ENCODE results near the gene FZD10. TPM values are rescaled to one million over a fixed set of nuclear protein-coding genes. Genes with fewer than 3 reads are reported as not detected.

FZD10 gene
- total RNA-seq: not detected

- ChIA-PET CTCF (no interaction called here), POLR2A (no interaction called here)
- H3K9me3 Mint-ChIP-seq: no peaks in the 10 kb centered on the region
- H3K27ac Mint-ChIP-seq: no peak within 1 kb of the TSS
- no peak within 1 kb of the TSS for H3K4me3 Mint-ChIP-seq
- H3K27me3 Mint-ChIP-seq: peaks cover 28% of the 10 kb centered on the region
- peaks cover 3% of the 10 kb centered on the region for H3K36me3 Mint-ChIP-seq (ENCODE audit: low read depth)
- peaks cover 2% of the 10 kb centered on the region for H3K4me1 Mint-ChIP-seq
- no peak for DNase-seq
Observed at GRCh38 chr12:130162267-130162666, at the start of gene FZD10. Gene FZD10 (plus strand): TSS chr12:130162464. CDS start chr12:130162943, 479 bp downstream.

GRCh38 chr12:130114952-130115351 lies 47.3 kb upstream of the FZD10 start:
- Mint-ChIP-seq H3K4me1 (no peaks in the 10 kb centered on the region), H3K27me3 (no peaks in the 10 kb centered on the region), H3K4me3 (no peak overlapping the region), H3K27ac (no peak overlapping the region), H3K9me3 (peaks cover 10% of the 10 kb centered on the region), H3K36me3 (ENCODE audit: low read depth) (no peaks in the 10 kb centered on the region)
- ChIA-PET POLR2A (no interaction called here), CTCF (no interaction called here)
- no peak for DNase-seq

GRCh38 chr12:130115646-130116045 lies 46.6 kb upstream of the FZD10 start:
- DNase-seq: no peak
- Mint-ChIP-seq H3K36me3 (ENCODE audit: low read depth) (no peaks in the 10 kb centered on the region), H3K4me3 (no peak overlapping the region), H3K9me3 (peaks cover 6% of the 10 kb centered on the region), H3K27me3 (no peaks in the 10 kb centered on the region), H3K4me1 (no peaks in the 10 kb centered on the region), H3K27ac (no peak overlapping the region)
- POLR2A ChIA-PET: no interaction called here
- CTCF ChIA-PET: no interaction called here

GRCh38 chr12:130116791-130117190 lies 45.5 kb upstream of the FZD10 start:
- ChIA-PET CTCF (no interaction called here), POLR2A (no interaction called here)
- Mint-ChIP-seq H3K9me3 (peaks cover 10% of the 10 kb centered on the region), H3K27ac (no peak overlapping the region), H3K4me1 (no peaks in the 10 kb centered on the region), H3K4me3 (no peak overlapping the region), H3K36me3 (ENCODE audit: low read depth) (no peaks in the 10 kb centered on the region), H3K27me3 (no peaks in the 10 kb centered on the region)
- DNase-seq: no peak

DNA sequence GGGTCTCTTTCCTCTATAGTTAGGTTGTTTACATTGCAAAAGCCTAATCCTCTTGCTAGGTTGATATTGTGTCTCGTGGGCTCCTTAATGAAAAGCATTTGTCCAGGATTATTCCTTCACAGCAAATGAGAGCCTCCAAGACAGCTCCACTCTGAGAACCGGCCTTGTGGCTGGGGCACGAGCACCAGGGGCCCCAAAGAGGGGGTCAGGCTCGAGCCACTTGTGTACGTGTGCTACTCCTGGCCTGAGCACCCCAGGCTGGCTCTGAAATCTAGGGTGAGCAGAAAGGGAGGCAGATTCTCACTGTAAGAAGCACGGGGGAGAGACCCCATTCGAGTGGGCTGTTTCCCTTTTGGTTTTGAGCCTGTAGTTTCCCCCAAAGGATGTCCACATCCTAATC lies 45.0 kb upstream of the FZD10 start:
- no peak for DNase-seq
- ChIA-PET CTCF (no interaction called here), POLR2A (no interaction called here)
- Mint-ChIP-seq H3K4me1 (no peaks in the 10 kb centered on the region), H3K27ac (no peak overlapping the region), H3K27me3 (no peaks in the 10 kb centered on the region), H3K4me3 (no peak overlapping the region), H3K9me3 (peaks cover 10% of the 10 kb centered on the region), H3K36me3 (ENCODE audit: low read depth) (no peaks in the 10 kb centered on the region)

DNA sequence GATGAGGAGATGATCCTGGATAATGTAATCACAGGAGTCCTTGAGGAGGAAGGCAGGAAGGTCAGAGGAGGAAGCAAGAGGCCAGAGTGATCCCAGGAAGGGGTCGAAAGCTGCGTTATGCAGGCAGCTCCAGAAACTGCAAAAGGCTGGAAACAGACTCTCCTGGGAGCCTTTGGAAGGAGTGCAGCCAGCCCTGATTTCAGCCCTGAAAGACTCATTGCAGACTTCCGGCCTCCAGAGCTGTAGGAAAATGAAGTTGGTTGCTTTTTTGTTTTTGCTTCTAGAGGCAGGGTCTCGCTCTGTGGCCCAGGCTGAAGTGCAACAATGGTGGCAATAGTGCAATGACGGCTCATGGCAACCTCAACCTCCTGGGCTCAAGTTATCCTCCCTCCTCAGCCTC lies 44.6 kb upstream of the FZD10 start:
- DNase-seq: no peak
- Mint-ChIP-seq H3K27me3 (no peaks in the 10 kb centered on the region), H3K9me3 (peaks cover 10% of the 10 kb centered on the region), H3K4me1 (no peaks in the 10 kb centered on the region), H3K36me3 (ENCODE audit: low read depth) (no peaks in the 10 kb centered on the region), H3K4me3 (no peak overlapping the region), H3K27ac (no peak overlapping the region)
- CTCF ChIA-PET: no interaction called here
- POLR2A ChIA-PET: no interaction called here

- peaks cover 10% of the 10 kb centered on the region for H3K9me3 Mint-ChIP-seq
- H3K36me3 Mint-ChIP-seq (ENCODE audit: low read depth): no peaks in the 10 kb centered on the region
- no peak overlapping the region for H3K4me3 Mint-ChIP-seq
- POLR2A ChIA-PET: no interaction called here
- DNase-seq: no peak
- CTCF ChIA-PET: no interaction called here
- no peaks in the 10 kb centered on the region for H3K27me3 Mint-ChIP-seq
- no peaks in the 10 kb centered on the region for H3K4me1 Mint-ChIP-seq
- H3K27ac Mint-ChIP-seq: no peak overlapping the region
Observed at GRCh38 chr12:130118181-130118580, 44.1 kb upstream of the FZD10 start.

DNA sequence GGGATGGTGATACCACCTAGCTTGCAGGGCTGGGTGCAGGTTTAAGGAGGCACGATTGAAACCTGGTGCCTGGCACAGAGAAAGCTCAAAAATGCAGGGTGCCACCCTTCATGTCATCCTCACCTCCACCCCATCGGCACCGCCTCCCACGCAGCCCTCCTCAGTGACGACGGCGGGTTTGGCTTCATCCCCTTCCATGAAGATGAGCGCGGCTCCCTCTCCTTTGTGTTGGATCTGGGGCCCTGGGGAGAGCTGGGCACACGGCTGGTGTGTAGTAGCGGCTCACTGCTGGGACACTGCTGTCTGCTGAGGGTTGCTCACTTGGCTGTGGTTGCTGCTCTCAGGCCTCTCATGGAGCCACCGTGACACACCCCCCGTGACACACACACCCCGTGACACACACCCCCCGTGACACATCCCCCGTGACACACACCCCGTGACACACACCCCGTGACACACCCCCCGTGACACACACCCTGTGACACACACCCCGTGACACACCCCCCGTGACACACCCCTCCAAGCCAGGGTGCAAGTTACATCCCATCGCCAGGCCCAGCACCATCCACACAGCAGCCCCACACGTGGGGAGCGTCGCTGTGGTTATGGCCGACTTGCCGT lies 42.9 kb upstream of the FZD10 start:
- Mint-ChIP-seq H3K4me1 (no peaks in the 10 kb centered on the region), H3K27me3 (no peaks in the 10 kb centered on the region), H3K36me3 (ENCODE audit: low read depth) (no peaks in the 10 kb centered on the region), H3K27ac (no peak overlapping the region), H3K4me3 (no peak overlapping the region), H3K9me3 (peaks cover 7% of the 10 kb centered on the region)
- ChIA-PET POLR2A (no interaction called here), CTCF (no interaction called here)
- DNase-seq: no peak

- Mint-ChIP-seq H3K4me1 (no peaks in the 10 kb centered on the region), H3K27me3 (no peaks in the 10 kb centered on the region), H3K4me3 (no peak overlapping the region), H3K27ac (no peak overlapping the region), H3K36me3 (ENCODE audit: low read depth) (no peaks in the 10 kb centered on the region), H3K9me3 (peaks cover 7% of the 10 kb centered on the region)
- no peak for DNase-seq
- ChIA-PET CTCF (no interaction called here), POLR2A (no interaction called here)
Observed at GRCh38 chr12:130120012-130120805, 42.1 kb upstream of the FZD10 start.

DNA sequence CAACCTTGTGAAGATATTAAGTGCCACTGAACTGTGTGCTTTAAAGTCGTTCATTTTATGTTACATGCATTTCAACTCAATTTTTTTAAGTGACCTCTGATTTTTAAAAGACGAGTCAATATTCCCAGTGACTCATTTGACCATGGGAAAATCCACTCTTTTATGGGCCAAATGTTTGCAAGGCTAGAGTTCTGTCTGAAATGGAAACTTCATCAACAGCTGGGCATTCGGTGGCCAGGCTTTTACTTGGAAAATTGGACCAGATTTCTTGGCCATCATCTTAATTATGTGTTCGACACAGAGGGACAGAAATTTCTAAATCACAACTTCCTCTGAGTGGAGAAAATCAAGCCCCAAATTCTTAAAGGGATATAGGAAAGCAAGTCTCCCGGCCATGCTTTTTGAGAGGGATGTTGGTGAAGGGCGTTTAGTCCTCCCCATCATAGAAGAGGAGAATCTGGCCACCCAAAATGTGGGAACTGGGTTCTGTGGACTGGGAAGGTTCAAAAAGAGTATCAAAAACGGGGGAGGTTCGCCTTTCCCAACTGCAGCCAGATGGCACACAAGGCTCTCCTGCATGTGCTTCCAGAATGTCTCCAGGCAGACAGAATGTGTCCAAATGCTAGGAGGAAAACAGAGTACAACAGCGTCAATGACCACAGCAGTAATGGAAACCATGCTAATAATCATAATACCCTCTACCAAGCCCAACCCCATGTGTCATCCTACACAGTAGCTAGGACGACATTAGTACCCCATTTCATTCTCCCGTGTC lies 40.9 kb upstream of the FZD10 start:
- no peaks in the 10 kb centered on the region for H3K27me3 Mint-ChIP-seq
- no peaks in the 10 kb centered on the region for H3K4me1 Mint-ChIP-seq
- ChIA-PET CTCF (no interaction called here), POLR2A (no interaction called here)
- DNase-seq: no peak
- H3K9me3 Mint-ChIP-seq: peaks cover 7% of the 10 kb centered on the region
- no peaks in the 10 kb centered on the region for H3K36me3 Mint-ChIP-seq (ENCODE audit: low read depth)
- H3K27ac Mint-ChIP-seq: no peak overlapping the region
- no peak overlapping the region for H3K4me3 Mint-ChIP-seq

- POLR2A ChIA-PET: no interaction called here
- CTCF ChIA-PET: no interaction called here
- no peak for DNase-seq
- no peaks in the 10 kb centered on the region for H3K4me1 Mint-ChIP-seq
- peaks cover 7% of the 10 kb centered on the region for H3K9me3 Mint-ChIP-seq
- no peaks in the 10 kb centered on the region for H3K27me3 Mint-ChIP-seq
- no peak overlapping the region for H3K27ac Mint-ChIP-seq
- H3K4me3 Mint-ChIP-seq: no peak overlapping the region
- H3K36me3 Mint-ChIP-seq (ENCODE audit: low read depth): no peaks in the 10 kb centered on the region
Observed at GRCh38 chr12:130122356-130122755, 39.9 kb upstream of the FZD10 start.

- ChIA-PET CTCF (no interaction called here), POLR2A (no interaction called here)
- DNase-seq: no peak
- Mint-ChIP-seq H3K4me3 (no peak overlapping the region), H3K27ac (no peak overlapping the region), H3K4me1 (no peaks in the 10 kb centered on the region), H3K9me3 (peaks cover 10% of the 10 kb centered on the region), H3K27me3 (no peaks in the 10 kb centered on the region), H3K36me3 (ENCODE audit: low read depth) (no peaks in the 10 kb centered on the region)
Observed at GRCh38 chr12:130124106-130124505, 38.2 kb upstream of the FZD10 start.

GRCh38 chr12:130124605-130125244 lies 37.5 kb upstream of the FZD10 start:
- CTCF ChIA-PET: no interaction called here
- Mint-ChIP-seq H3K36me3 (ENCODE audit: low read depth) (no peaks in the 10 kb centered on the region), H3K4me1 (no peaks in the 10 kb centered on the region), H3K27me3 (no peaks in the 10 kb centered on the region), H3K4me3 (no peak overlapping the region), H3K9me3 (peaks cover 9% of the 10 kb centered on the region), H3K27ac (no peak overlapping the region)
- POLR2A ChIA-PET: no interaction called here
- DNase-seq: no peak
